K562 treated with DMSO at 1 percent for 24 hours (cell line): Measurements from ENCODE around the gene CTTN. TPM values are rescaled to one million over a fixed set of nuclear protein-coding genes. Genes with fewer than 3 reads are reported as not detected.

ENCODE experiments used
- total RNA-seq: library from RNA; unstranded; fragments of 300-600 nt; gene quantifications from 2 replicates; pipeline ENCODE4 v1.2.3, GENCODE V29; 2022; ENCODE audit warnings: low read depth; ENCODE audit not compliant: insufficient read depth

Gene CTTN
- 121 and 129 TPM in 2 replicates for total RNA-seq

GRCh38 chr11:70397983-70398833 lies at the start of gene CTTN:
TSS of gene CTTN (plus strand) at chr11:70398529. CDS start at chr11:70407298, 8,769 bp downstream.

Other genes starting within 250 kb of the CTTN start
- gene FADD, start 195.2 kb upstream of the CTTN start, total RNA-seq, result 44.9 and 48.0 TPM in 2 replicates
- 30.2 and 35.9 TPM in 2 replicates for gene PPFIA1, start 127.8 kb upstream of the CTTN start, total RNA-seq